G401 (cell line): ENCODE measurements around the gene ACOT11. TPM values are rescaled to one million over a fixed set of nuclear protein-coding genes. Genes with fewer than 3 reads are reported as not detected.

Source experiments
- DNase-seq: peaks from one replicate; pipeline ENCODE4 v3.0.0-alpha.2; 2015; ENCODE audit warnings: low spot score
- in situ Hi-C: cut with HindIII; loops from 2 replicates; pipeline ENCODE4 v1.10.0; 2016; ENCODE audit warnings: low sequenced_read_pairs, mixed read lengths
- total RNA-seq: library from RNA; depleted of rRNA; stranded (reverse); fragments of >200 nt; shearing (Covaris generic); gene quantifications from 2 replicates; pipeline ENCODE4 v1.2.3, GENCODE V29; 2014

Gene ACOT11
- total RNA-seq, 1 experiment from 2014 or later: 13.6 TPM

GRCh38 chr1:54581621-54582035 lies 33.6 kb downstream of the ACOT11 start:
- in situ Hi-C loops: no loop called here
- DNase-seq: peak; percentile 88

GRCh38 chr1:54582566-54583306 lies 34.7 kb downstream of the ACOT11 start:
- DNase-seq: no peak

GRCh38 chr1:54583307-54583686 lies 35.3 kb downstream of the ACOT11 start:
- DNase-seq: no peak
- in situ Hi-C loops: no loop called here

More at GRCh38 chr1:54582566-54583306, 34.7 kb downstream of the ACOT11 start:
- in situ Hi-C loops: no loop called here

GRCh38 chr1:54583871-54584270 lies 35.8 kb downstream of the ACOT11 start:
- in situ Hi-C loops: no loop called here
- no peak for DNase-seq

DNA sequence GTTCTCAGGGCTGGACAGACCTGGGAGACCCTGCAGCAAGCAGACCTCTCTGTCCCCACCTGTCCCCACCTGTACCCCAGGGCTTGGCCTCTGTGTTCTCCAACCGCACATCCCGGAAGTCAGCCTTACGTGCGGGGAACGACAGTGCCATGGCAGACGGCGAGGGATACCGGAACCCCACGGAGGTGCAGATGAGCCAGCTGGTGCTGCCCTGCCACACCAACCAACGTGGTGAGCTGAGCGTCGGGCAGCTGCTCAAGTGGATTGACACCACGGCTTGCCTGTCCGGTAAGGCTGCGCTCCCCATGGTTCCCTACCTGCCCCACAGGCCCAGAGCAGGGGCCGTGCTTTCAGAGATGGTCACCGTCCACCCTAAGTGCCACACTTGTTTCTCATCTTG lies 36.5 kb downstream of the ACOT11 start:
- in situ Hi-C loops: no loop called here

GRCh38 chr1:54585181-54586066 lies 37.4 kb downstream of the ACOT11 start:
- no peak for DNase-seq
- in situ Hi-C loops: no loop called here

More for the DNA sequence above, 36.5 kb downstream of the ACOT11 start:
- DNase-seq: no peak

DNA sequence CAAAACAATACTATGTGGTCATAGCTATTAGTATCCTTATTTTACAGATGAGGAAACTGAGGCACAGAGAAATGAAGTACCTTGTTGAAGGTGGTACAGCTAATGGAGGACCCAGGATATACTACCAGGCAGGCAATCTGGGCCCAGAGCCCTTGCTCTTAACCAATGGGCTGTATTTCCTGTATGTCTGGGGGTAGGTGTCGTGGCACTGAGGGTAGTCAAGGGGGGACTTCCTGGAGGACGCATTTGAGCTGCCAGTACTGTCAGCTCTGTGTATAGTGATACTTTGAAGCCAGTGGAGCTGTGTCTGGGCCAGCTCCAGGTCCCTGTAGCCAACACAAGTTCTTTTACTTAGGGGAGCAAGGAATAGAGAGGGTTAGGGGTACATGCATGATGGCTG lies 40.3 kb downstream of the ACOT11 start:
- DNase-seq: no peak

DNA sequence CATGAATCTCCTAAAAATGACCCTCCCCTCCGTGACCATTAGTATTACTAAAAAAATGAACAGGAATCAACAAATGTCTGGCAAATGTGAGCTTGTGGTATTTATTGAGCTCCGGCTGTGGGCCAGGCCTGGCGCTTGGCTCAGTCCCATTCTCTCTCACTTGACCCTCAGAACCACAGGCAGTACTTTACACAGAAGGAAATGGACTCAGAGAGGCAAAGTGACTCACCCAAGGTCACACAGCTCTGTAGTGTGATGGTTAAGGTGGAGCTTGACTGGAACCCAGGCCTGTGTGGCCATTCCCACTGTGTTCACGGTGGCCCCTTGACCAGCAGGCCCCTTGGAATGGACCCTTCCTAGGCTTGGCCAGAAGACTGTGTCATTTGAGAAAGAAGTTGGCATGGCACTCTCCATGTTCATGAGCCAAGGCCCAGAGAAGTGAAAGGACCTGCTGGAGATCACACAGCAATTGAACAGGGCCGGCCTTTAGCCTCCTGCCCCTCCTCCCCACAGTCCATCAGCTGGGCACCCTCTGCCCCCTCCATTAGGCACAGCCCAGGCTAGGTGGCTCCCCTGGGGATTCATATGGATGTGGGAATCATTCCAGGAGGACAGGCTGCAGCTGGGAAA lies 43.2 kb downstream of the ACOT11 start:
- in situ Hi-C loops: no loop called here
- no peak for DNase-seq

More for the DNA sequence above, 40.3 kb downstream of the ACOT11 start:
- in situ Hi-C loops: no loop called here

GRCh38 chr1:54593571-54594160 lies 45.6 kb downstream of the ACOT11 start:
- in situ Hi-C loops: no loop called here

GRCh38 chr1:54594463-54594862 lies 46.4 kb downstream of the ACOT11 start:
- in situ Hi-C loops: no loop called here
- DNase-seq: no peak

More at GRCh38 chr1:54593571-54594160, 45.6 kb downstream of the ACOT11 start:
- DNase-seq: no peak

DNA sequence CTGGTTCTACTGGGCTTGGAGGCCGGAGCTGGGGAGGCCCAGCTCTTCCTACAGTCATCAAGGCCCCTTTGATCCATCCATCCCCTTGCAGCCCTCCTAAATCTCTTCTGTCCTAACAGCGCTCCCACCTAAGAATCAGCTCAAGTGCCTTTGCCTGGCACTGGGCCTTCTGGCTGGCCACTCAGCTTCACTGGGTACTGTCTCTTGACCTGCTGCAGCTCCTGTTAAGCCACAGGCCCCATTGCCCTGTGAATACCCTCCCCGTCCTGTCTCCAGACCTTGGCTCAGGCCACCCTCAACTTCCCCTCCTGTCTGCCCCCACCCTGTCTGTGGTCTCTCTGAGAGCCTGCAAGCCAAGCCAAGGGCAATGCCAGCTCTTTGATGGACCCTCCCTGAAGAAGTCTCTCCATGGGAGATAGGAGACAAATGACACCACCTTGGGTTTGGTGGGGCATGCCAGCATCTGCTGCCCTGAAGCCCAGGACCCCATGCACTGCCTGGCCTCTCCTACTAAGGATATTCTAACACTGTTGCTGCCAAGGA lies 48.0 kb downstream of the ACOT11 start:
- DNase-seq: no peak
- in situ Hi-C loops: no loop called here

DNA sequence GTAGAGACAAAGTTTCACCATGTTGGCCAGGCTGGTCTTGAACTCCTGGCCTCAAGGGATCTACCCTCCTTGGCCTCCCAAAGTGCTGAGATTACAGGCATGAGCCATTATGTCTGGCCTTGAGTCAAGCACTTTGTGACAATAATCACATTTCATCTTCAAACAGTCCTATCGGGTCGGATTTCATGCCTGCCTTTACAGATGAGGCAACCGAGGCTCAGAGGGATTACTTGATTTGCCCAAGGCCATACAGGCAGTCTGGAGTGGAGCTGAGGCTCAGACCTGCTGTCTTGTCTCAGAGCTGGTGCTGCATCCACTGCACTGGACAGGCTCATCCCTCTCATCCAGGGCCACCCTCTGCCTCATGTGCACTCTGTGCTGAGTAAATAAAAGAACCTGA lies 48.7 kb downstream of the ACOT11 start:
- in situ Hi-C loops: no loop called here
- DNase-seq: no peak

- in situ Hi-C loops: no loop called here
- DNase-seq: no peak
These were observed 49.5 kb downstream of the ACOT11 start for GRCh38 chr1:54597455-54598030.

- in situ Hi-C loops: no loop called here
- no peak for DNase-seq
These were observed 51.3 kb downstream of the ACOT11 start for GRCh38 chr1:54599211-54599823.

- in situ Hi-C loops: no loop called here
- no peak for DNase-seq
These were observed 53.1 kb downstream of the ACOT11 start for GRCh38 chr1:54600947-54601721.

- in situ Hi-C loops: no loop called here
- no peak for DNase-seq
These were observed 53.7 kb downstream of the ACOT11 start for GRCh38 chr1:54601730-54602129.

- in situ Hi-C loops: no loop called here
- no peak for DNase-seq
These were observed 54.5 kb downstream of the ACOT11 start for GRCh38 chr1:54602554-54602953.

DNA sequence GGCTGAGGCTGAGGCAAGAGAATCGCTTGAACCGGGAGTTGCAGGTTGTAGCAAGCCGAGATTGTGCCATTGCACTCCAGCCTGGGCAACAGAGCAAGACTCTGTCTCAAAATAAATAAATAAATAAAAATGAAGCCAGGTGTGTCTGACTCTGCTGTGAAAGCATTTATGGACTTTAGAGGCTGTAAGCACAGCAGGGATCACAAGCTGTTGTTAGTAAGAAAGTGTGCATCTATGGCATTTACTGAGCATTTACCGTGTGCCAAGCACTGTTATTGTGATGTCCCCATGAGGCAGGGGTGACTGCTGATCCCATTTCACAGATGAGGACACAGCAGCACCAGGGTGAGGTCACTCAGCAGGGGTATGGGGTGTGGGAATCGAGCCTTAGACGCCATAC lies 55.2 kb downstream of the ACOT11 start:
- no peak for DNase-seq
- in situ Hi-C loops: no loop called here
